HG03354 (cell line): Measurements from ENCODE around the gene CEBPG.

Experiments used
- ATAC-seq: cut with Tn5 transposase; IDR thresholded peaks from one replicate; pipeline ENCODE4 v1.9.1; 2021; ENCODE audit warnings: mild to moderate bottlenecking; ENCODE audit not compliant: unreplicated experiment, poor library complexity, severe bottlenecking

The CEBPG gene

GRCh38 chr19:33349319-33350289, 23.9 kb upstream of the CEBPG start:
- ATAC-seq: no peak

DNA sequence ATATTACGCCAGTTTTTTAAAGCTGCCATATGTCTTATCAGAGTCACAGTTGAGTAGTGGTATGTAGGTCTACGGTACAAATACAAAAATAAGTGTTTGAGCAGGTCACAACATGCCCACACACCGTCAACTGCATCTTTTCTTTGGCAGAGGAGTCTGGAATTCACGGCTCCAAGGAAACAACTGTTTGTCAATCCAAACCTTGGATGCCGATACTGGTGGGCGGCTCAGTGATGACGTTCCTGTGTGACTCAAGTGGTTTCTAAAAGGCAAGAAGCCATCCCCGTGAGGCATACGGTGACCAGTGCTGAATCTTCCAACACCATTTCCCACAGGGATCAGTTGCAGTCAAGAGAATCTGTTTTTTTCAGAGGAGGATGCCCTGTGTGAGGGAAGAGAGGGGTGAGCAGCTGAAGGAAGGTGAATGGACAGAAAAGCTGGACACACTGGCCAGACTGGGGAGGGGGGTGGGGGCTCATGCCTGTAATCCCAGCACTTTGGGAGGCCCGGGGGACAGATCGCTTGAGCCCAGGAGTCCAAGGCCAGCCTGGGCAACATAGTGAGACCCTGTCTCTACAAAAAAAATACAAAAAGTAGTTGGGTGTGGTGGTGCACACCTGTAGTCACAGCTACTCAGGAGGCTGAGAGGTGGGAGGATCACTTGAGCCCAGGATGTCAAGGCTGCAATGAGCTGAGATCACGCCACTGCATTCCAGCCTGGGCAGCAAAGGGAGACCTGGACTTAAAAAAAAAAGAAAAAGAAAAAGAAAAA, 22.8 kb upstream of the CEBPG start:
- no peak for ATAC-seq

GRCh38 chr19:33355535-33355934, 18.0 kb upstream of the CEBPG start:
- ATAC-seq: no peak

DNA sequence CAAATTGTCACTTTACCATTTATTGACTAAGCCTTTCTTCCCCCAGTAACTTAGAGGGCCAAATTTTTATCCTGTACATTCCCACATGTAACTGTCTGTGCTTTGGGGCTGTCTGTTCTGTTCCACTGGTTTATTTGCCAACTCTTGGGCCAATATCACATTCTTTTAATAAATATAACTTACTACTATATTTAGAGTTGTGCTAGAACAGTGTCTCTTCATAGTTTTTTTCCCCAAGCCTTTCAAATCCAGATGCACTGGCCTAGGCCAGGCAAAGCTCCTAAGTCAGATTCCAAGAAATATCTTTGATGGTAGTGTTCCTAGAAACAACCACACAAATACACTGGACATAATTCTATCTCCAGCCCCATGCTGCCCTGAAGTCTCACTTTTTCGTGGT, 16.0 kb upstream of the CEBPG start:
- ATAC-seq: no peak

- ATAC-seq: no peak
Observed at GRCh38 chr19:33358408-33358807, 15.1 kb upstream of the CEBPG start.

DNA sequence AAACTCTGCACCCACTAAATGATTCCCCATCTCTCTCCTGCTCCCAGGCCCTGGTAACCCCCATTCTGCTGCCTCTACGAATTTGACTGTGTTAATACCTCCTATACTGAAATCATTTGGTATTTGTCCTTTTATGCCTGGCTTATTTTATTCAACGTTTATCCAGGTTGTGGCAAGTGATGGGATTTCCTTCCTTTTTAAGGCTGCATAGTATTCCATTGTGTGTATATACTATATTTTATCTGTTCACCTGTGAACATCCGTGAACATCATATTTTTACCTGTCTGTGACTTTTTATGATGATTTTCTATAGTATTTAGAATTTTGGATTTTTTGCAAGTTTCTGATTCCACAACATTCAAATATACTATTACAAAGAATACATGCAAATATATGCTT, 13.9 kb upstream of the CEBPG start:
- no peak for ATAC-seq

DNA sequence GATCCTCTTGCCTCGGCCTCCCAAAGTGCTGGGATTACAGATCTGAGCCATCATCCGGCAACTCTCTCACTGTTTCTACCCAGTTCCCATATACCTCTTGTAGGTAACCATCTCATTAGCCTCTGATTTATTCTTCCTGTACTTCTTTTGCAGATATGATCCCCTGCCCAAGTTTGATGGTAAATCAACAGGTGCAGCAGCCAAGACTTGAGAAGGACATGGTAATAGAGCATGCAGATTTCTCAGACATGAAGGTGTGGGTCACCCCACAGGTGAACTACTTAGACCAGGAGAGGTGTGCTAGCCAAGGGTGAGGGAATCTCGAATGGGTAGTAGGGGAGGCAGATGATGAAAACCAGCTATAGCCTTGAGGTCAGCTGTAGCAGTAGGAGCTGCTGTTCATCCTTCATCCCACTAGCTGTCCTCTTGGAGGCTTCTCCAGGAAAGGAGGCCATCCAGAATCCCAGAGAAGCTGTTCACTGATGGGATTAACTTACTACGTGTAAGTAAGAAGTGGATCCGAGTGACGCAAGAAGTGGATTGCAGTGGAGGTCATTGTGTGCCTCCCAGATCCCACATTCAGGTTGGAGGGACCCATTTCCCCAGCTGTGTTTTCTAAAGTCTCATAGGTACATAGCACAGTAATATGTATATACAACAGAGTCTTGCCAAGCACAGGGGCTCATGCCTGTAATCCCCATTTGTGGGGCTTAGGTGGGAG, 10.8 kb upstream of the CEBPG start:
- no peak for ATAC-seq

DNA sequence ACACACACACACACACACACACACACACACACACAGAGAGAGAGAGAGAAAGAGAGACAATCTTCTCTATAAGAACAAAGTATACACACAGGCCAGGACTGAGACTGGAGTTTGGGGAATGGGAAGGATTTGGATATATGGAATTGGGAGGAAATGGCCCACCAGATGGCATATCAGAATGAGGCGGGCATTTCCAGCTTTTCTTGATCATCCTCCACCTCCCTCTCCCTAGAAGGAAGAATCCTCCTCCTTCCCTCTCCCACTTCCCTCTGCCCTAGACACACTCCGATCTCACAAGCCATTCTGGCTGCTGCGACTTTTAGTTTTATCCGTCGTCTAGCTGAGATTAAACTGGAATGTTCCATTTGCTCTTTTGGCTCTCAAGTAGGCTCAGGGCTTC, 10.0 kb upstream of the CEBPG start:
- no peak for ATAC-seq

DNA sequence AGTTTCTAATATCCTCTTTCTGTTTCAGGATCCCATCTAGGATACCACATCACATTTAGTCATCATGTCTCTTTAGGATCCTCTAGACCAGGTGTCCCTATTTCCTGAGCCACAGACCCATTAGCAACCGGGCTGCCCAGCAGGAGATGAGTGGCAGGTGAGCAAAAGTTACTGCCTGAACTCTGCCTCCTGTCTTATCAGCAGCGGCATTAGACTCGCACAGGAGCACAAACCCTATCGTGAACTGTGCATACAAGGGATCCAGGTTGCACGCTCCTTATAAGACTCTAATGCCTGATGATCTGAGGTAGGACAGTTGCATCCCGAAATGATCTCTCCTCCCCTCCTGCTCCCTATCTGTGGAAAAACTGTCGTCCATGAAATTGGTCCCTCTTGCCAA, 7.8 kb upstream of the CEBPG start:
- no peak for ATAC-seq

DNA sequence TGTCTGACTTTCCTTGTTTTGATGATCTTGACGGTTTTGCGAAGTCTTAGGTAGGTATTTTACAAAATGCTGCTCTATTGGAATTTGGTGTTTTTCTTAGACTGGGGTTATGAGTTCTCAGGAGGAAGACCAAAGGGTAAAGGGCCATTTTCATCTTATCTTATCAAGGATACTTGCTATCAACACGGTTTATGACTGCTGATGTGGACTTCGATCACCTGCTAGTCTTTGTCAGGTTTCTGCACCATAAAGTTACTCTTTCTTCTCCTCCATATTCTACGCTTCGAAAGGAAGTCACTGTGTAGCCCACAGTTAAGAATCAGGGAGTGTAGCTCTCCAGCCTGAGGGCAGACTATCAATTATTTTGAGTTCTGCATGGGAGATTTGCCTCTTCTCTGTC, 7.4 kb upstream of the CEBPG start:
- no peak for ATAC-seq

DNA sequence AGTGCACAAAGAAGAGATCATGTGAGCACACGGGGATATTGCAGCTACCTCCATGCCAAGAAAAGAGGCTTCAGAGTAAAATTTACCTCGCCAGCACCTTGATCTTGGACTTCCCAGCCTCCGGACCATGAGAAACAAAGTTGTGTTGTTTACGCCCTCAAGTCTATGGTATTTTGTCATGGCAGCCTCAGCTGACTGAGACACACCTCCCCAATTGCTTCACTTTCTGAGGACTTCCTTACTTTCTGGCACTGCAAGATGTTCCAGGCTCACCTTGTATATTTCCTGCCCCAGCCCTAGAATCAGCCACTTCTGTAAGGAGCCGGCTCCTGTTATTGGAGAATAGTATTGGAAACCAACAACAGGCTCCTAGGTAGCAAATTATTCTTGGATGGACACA, 6.6 kb upstream of the CEBPG start:
- no peak for ATAC-seq

DNA sequence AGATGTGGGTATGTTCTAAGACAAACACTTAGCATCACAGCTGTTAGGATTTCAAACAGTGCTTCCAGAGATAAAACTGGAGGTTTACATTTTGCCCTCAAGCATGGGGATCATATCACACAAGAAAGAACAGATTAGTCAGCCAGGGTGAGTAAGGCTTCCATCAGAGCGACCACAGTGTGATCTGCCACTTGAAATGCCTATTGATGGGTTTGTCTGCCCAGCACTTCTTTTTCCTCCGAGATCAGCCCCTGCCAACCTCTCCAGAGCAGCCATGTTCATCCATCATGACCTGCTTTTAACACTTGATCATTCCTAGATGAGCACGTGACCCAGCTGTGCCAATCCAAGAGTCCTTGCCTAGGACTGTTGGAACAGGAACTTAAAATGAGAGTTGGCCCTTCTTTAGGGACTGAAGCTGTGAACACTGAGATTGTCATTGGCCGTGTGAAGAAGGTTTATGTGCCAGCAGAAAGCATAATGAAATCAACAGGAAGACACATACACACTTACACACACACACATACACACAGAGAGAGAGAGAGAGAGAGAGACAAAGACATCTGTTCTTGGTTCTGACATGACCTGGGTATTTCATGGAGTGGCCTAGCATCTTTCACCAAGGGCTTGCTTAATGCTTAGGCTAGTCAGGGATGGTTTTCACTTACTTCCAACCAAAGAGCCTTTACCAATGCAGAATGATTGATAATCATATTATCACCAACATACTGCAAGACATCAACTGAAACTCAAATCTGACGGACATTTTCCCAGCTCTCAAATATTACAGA, 5.2 kb upstream of the CEBPG start:
- no peak for ATAC-seq

- ATAC-seq: no peak
Observed at GRCh38 chr19:33370783-33371182, 2.7 kb upstream of the CEBPG start.

- no peak for ATAC-seq
Observed at GRCh38 chr19:33374236-33374714, 766 bp downstream of the CEBPG start.

GRCh38 chr19:33375156-33375836, 1.8 kb downstream of the CEBPG start:
- ATAC-seq: no peak

- ATAC-seq: no peak
Observed at GRCh38 chr19:33375837-33376159, 2.3 kb downstream of the CEBPG start.

DNA sequence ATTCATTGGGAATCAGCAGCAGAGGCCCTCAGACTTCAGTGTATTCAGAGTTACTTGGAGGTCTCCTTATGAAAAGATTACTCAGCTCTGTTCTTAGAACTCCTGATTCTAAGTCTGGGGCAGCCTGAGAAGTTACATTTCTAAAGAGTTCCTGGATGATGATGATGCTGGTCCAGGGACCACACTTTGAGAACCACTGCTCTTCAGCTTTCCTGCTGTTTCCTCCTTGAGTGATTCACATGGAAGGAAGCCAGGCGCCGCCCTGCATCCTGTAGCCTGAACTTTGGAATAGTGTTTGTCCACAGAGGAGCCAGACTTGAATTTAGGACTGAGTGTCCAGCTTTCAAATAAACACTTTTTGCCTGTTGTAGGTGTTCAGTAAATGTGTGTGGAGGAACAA, 2.9 kb downstream of the CEBPG start:
- no peak for ATAC-seq

- ATAC-seq: no peak
Observed at GRCh38 chr19:33376941-33377557, 3.5 kb downstream of the CEBPG start.
